IMR-90 (cell line): ENCODE data around the gene KIDINS220. TPM values are rescaled to one million over a fixed set of nuclear protein-coding genes. Genes with fewer than 3 reads are reported as not detected.

Source experiments
- ATAC-seq: fragments of 200-7000 bp; cut with Tn5 transposase; 2 replicates; pipeline ENCODE4 v1.9.1; 2020; ENCODE audit warnings: low read depth, mild to moderate bottlenecking, moderate library complexity
- BruUV-seq: library from RNA; stranded (reverse); fragments of 400-500 nt; replicated peaks from 2 replicates; lab custom pipeline; 2021; lab: Mats Ljungman, UMichigan
- CTCF ChIA-PET: fragments of 300-600 bp; formaldehyde crosslinking; extraction: SDS; loops from one replicate; lab custom pipeline; 2021; ENCODE audit warnings: antibody characterized with exemption; lab: Yijun Ruan, JAX
- POLR2A ChIA-PET: fragments of 300-600 bp; sonication (Branson Sonifier 250); formaldehyde crosslinking; loops from one replicate; lab custom pipeline; 2022; ENCODE audit warnings: antibody characterized with exemption; ENCODE audit not compliant: unreplicated experiment; lab: Charles Lee
- DNase-seq: peaks from one replicate; pipeline ENCODE4 v3.0.0; 2013
- H2AFZ ChIP-seq: replicated peaks from 2 replicates; pipeline ENCODE3; 2013; ENCODE audit warnings: low read length, mild to moderate bottlenecking; ENCODE audit not compliant: poor library complexity
- H2AK5ac ChIP-seq: 2 replicates; pipeline ENCODE4 v1.6.1; 2013; ENCODE audit warnings: low read depth, low read length, inconsistent platforms
- H2AK9ac ChIP-seq: replicated peaks from 2 replicates; pipeline ENCODE3; 2013; ENCODE audit warnings: mild to moderate bottlenecking, low read depth, low read length, moderate library complexity; ENCODE audit not compliant: poor library complexity
- H2BK120ac ChIP-seq: 2 replicates; pipeline ENCODE4 v1.6.1; 2013; ENCODE audit warnings: low read depth, low read length, inconsistent platforms
- H2BK15ac ChIP-seq: 3 replicates; pipeline ENCODE4 v1.6.1; 2013; ENCODE audit warnings: low read depth, low read length, inconsistent platforms
- H2BK20ac ChIP-seq: 2 replicates; pipeline ENCODE4 v1.6.1; 2013; ENCODE audit warnings: low read depth, mild to moderate bottlenecking, inconsistent platforms, low read length, moderate library complexity
- H2BK5ac ChIP-seq: 2 replicates; pipeline ENCODE4 v1.6.1; 2013; ENCODE audit warnings: mild to moderate bottlenecking, low read depth, low read length, inconsistent platforms; ENCODE audit not compliant: poor library complexity, severe bottlenecking
- H3K14ac ChIP-seq: replicated peaks from 2 replicates; pipeline ENCODE4 v1.6.1; 2013; ENCODE audit warnings: low read depth, low read length, inconsistent platforms
- H3K18ac ChIP-seq: 2 replicates; pipeline ENCODE4 v1.6.1; 2013; ENCODE audit warnings: low read depth, low read length, control low read depth
- H3K23ac ChIP-seq: 2 replicates; pipeline ENCODE4 v1.6.1; 2013; ENCODE audit warnings: low read depth, low read length, inconsistent platforms
- H3K27ac ChIP-seq: 2 replicates; pipeline ENCODE4 v1.5.1; 2013; ENCODE audit warnings: mild to moderate bottlenecking, control low read depth, low read length; ENCODE audit not compliant: insufficient read depth
- H3K27me3 ChIP-seq: 2 replicates; pipeline ENCODE4 v1.6.1; 2013; ENCODE audit warnings: low read length; ENCODE audit not compliant: control insufficient read depth, insufficient read depth
- H3K36me3 ChIP-seq: 2 replicates; pipeline ENCODE4 v1.6.1; 2013; ENCODE audit warnings: low read length, mixed read lengths; ENCODE audit not compliant: control insufficient read depth, insufficient read depth
- H3K4ac ChIP-seq: 2 replicates; pipeline ENCODE4 v1.6.1; 2013; ENCODE audit warnings: low read depth, low read length, inconsistent platforms
- H3K4me1 ChIP-seq: 2 replicates; pipeline ENCODE4 v1.6.1; 2013; ENCODE audit warnings: low read length, mixed read lengths; ENCODE audit not compliant: control insufficient read depth, insufficient read depth
- H3K4me2 ChIP-seq: 2 replicates; pipeline ENCODE4 v1.6.1; 2013; ENCODE audit warnings: low read depth, mild to moderate bottlenecking, control low read depth, low read length, moderate library complexity
- H3K4me3 ChIP-seq: 2 replicates; pipeline ENCODE4 v1.5.1; 2013; ENCODE audit warnings: low read depth, mild to moderate bottlenecking, control low read depth, low read length, moderate library complexity; ENCODE audit not compliant: insufficient read depth
- H3K56ac ChIP-seq: 2 replicates; pipeline ENCODE4 v1.6.1; 2013; ENCODE audit warnings: low read length, inconsistent platforms; ENCODE audit not compliant: insufficient read depth; ENCODE audit errors: extremely low read depth
- H3K79me1 ChIP-seq, 2 experiments: 2 replicates each; pipeline ENCODE4 v1.6.1; 2013; ENCODE audit warnings: low read length in 2 of 2, inconsistent platforms in 1 of 2, low read depth in 1 of 2
- H3K9ac ChIP-seq: 2 replicates; pipeline ENCODE4 v1.6.1; 2013; ENCODE audit warnings: low read depth, low read length, control low read depth
- H3K9me1 ChIP-seq: 2 replicates; pipeline ENCODE4 v1.6.1; 2013; ENCODE audit warnings: low read length, inconsistent platforms; ENCODE audit not compliant: insufficient read depth
- H3K9me3 ChIP-seq: 2 replicates; pipeline ENCODE4 v1.6.1; 2013; ENCODE audit warnings: low read length; ENCODE audit not compliant: control insufficient read depth, insufficient read depth
- H4K20me1 ChIP-seq: 2 replicates; pipeline ENCODE4 v1.6.1; 2013; ENCODE audit warnings: low read length, inconsistent platforms; ENCODE audit not compliant: insufficient read depth
- H4K5ac ChIP-seq: 2 replicates; pipeline ENCODE4 v1.6.1; 2013; ENCODE audit warnings: mild to moderate bottlenecking, low read depth, low read length, control low read depth
- H4K8ac ChIP-seq, 2 experiments: 2 replicates each; pipeline ENCODE4 v1.6.1; 2013; ENCODE audit warnings: low read depth in 2 of 2, low read length in 2 of 2, control low read depth in 1 of 2, inconsistent platforms in 1 of 2
- H4K91ac ChIP-seq: 2 replicates; pipeline ENCODE4 v1.6.1; 2013; ENCODE audit warnings: low read depth, low read length, inconsistent platforms; ENCODE audit not compliant: insufficient read depth
- BHLHE40 ChIP-seq: fragments of 150-350 bp; IDR thresholded peaks from 2 replicates; pipeline ENCODE4 v1.6.1; 2016; ENCODE audit warnings: mild to moderate bottlenecking, low read depth, low read length
- CEBPB ChIP-seq: IDR thresholded peaks from 2 replicates; pipeline ENCODE4 v1.6.1; 2012; ENCODE audit warnings: low read depth, low read length, improper control_type of control experiment
- CHD1 ChIP-seq: IDR thresholded peaks from 2 replicates; pipeline ENCODE4 v1.6.1; 2012; ENCODE audit warnings: low read depth, low read length, improper control_type of control experiment
- FOS ChIP-seq: fragments of 150-350 bp; IDR thresholded peaks from 2 replicates; pipeline ENCODE4 v1.6.1; 2016; ENCODE audit warnings: low read depth, low read length
- MAZ ChIP-seq: IDR thresholded peaks from 2 replicates; pipeline ENCODE4 v1.6.1; 2012; ENCODE audit warnings: low read depth, mild to moderate bottlenecking, low read length, improper control_type of control experiment, moderate library complexity, borderline replicate concordance
- MXI1 ChIP-seq: IDR thresholded peaks from 2 replicates; pipeline ENCODE4 v1.6.1; 2012; ENCODE audit warnings: low read depth, mild to moderate bottlenecking, low read length, moderate library complexity, borderline replicate concordance
- NFE2L2 ChIP-seq: fragments of 150-350 bp; IDR thresholded peaks from 2 replicates; pipeline ENCODE4 v1.6.1; 2016; ENCODE audit warnings: low read depth, mild to moderate bottlenecking, low read length
- POLR2A ChIP-seq: IDR thresholded peaks from 2 replicates; pipeline ENCODE4 v1.6.1; 2012; ENCODE audit warnings: mild to moderate bottlenecking, low read depth, low read length
- RAD21 ChIP-seq: IDR thresholded peaks from 2 replicates; pipeline ENCODE4 v1.6.1; 2012; ENCODE audit warnings: low read length, improper control_type of control experiment
- RCOR1 ChIP-seq: IDR thresholded peaks from 2 replicates; pipeline ENCODE4 v1.6.1; 2012; ENCODE audit warnings: mild to moderate bottlenecking, low read length, improper control_type of control experiment; ENCODE audit not compliant: insufficient replicate concordance
- RFX5 ChIP-seq: IDR thresholded peaks from 2 replicates; pipeline ENCODE4 v1.8.0; 2012; ENCODE audit warnings: low read depth, mild to moderate bottlenecking, low read length, moderate library complexity
- SMC3 ChIP-seq: fragments of 150-350 bp; IDR thresholded peaks from 2 replicates; pipeline ENCODE4 v1.6.1; 2016; ENCODE audit warnings: low read depth, mild to moderate bottlenecking, antibody characterized with exemption, low read length, moderate library complexity
- WGBS, 2 experiments: methylation state at CpG; one replicate each; pipeline versions ENCODE4 v1.1.5 to v1.1.7; 2013; ENCODE audit warnings: missing lambda C conversion rate in 2 of 2; ENCODE audit not compliant: insufficient read length in 1 of 2; ENCODE audit errors: extremely low coverage in 2 of 2; 5-methylcytosine and 5-hydroxymethylcytosine counted together
- dilution Hi-C: fragments of 300-500 bp; cut with HindIII; formaldehyde crosslinking; loops from one replicate; pipeline ENCODE4 v1.14.3; 2018; ENCODE audit warnings: low sequenced_read_pairs; ENCODE audit not compliant: unreplicated experiment
- in situ Hi-C: fragments of 300-500 bp; cut with MboI; formaldehyde crosslinking; loops from 3 replicates; pipeline ENCODE4 v1.14.3; 2019; ENCODE audit warnings: low sequenced_read_pairs, inconsistent platforms, mixed read lengths
- intact Hi-C: fragments of 100-400 bp; cut with micrococcal nuclease; formaldehyde crosslinking; loops from 2 replicates; pipeline ENCODE4 v1.10.0; 2022
- polyA plus RNA-seq, 3 experiments: library from polyadenylated mRNA; depleted of rRNA; stranded (reverse); fragments of >200 nt; gene quantifications; 2 replicates each; pipeline ENCODE4 v1.2.3, GENCODE V29; 2012; ENCODE audit warnings: low replicate concordance in 1 of 3
- total RNA-seq: library from RNA; depleted of rRNA; stranded (reverse); fragments of >200 nt; gene quantifications from 2 replicates; pipeline ENCODE4 v1.2.3, GENCODE V29; 2012
- TF ChIP-seq, protein P1 (sequence below): fragments of 150-350 bp; IDR thresholded peaks from 2 replicates; pipeline ENCODE4 v1.6.1; 2016; ENCODE audit warnings: low read depth, mild to moderate bottlenecking, low read length, moderate library complexity, borderline replicate concordance
- TF ChIP-seq, protein P2 (sequence below): fragments of 150-350 bp; IDR thresholded peaks from 2 replicates; pipeline ENCODE4 v1.6.1; 2017; ENCODE audit warnings: mild to moderate bottlenecking, antibody characterized with exemption, low read length, low read depth
- TF ChIP-seq, protein P3 (sequence below): conservative IDR thresholded peaks from 2 replicates; pipeline ENCODE4 v1.5.1; 2012; ENCODE audit warnings: mild to moderate bottlenecking, low read depth, low read length, improper control_type of control experiment

KIDINS220 gene
- total and polyA plus RNA-seq, 2 of the 4 experiments (the other 2 are of a cell fraction): 23.1 to 63.4 TPM

DNA sequence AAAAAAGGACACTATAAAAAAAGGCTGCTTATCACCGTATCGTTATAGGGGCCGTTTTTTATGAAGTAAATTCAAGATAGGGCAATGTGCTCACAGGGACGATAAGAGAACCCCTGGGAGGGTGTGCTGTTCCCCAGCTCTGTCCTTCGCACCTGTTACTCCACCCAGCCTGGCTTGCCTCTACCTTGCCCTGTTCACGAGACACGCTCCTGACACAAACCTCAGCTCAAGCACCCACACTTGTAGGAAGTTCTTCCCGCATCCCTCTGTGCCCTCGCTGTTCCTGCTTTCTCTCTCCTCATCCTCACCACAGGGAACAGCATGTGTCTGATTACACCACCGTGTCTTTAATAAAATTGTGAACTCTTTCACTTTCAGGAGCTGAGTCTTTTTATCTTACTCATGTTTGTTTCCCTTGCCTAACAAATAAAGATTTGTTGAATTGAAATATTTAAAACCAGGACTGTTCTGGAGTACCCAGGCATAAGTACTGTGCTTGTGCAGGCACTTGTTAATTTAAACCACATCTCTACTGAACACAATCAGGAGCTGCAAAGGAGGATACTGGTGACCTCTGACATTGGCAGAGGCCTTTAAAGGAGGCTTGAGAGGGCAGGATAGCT, 26.0 kb upstream of the KIDINS220 start:
- H3K56ac ChIP-seq: no peak overlapping the region
- intact Hi-C loops (no loop called here), dilution Hi-C loops (no loop called here), in situ Hi-C loops (loop anchor here (25.0 kb wide), 1 partner anchor 474 kb away; no protein-coding TSS in a partner anchor)
- no peaks in the 10 kb centered on the region for H3K79me1 ChIP-seq
- no peak overlapping the region for H3K4me2 ChIP-seq
- H4K20me1 ChIP-seq: no peaks in the 10 kb centered on the region
- no peak overlapping the region for H4K91ac ChIP-seq
- no peak overlapping the region for H2BK120ac ChIP-seq
- no peaks in the 10 kb centered on the region for H3K4me1 ChIP-seq
- H3K23ac ChIP-seq: no peak overlapping the region
- H3K27me3 ChIP-seq: no peaks in the 10 kb centered on the region
- H3K27ac ChIP-seq: no peak overlapping the region
- ChIA-PET POLR2A (no interaction called here), CTCF (interaction anchor here (1.6 kb wide), 1 partner anchor 10 kb away, joined by 5 read pairs; no protein-coding TSS in a partner anchor)
- no peak overlapping the region for H2BK20ac ChIP-seq
- no peak overlapping the region for H2AFZ ChIP-seq
- H3K4ac ChIP-seq: no peak overlapping the region
- H3K18ac ChIP-seq: no peak overlapping the region
- no peaks in the 10 kb centered on the region for H3K9me3 ChIP-seq
- H3K9me1 ChIP-seq: no peaks in the 10 kb centered on the region; the same call in 1 of the 2 replicates
- DNase-seq: no peak
- BruUV-seq: no TSS peak
- H2AK5ac ChIP-seq: no peak overlapping the region
- TF ChIP-seq, protein P1, sequence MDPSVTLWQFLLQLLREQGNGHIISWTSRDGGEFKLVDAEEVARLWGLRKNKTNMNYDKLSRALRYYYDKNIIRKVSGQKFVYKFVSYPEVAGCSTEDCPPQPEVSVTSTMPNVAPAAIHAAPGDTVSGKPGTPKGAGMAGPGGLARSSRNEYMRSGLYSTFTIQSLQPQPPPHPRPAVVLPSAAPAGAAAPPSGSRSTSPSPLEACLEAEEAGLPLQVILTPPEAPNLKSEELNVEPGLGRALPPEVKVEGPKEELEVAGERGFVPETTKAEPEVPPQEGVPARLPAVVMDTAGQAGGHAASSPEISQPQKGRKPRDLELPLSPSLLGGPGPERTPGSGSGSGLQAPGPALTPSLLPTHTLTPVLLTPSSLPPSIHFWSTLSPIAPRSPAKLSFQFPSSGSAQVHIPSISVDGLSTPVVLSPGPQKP: no peak
- TF ChIP-seq CHD1 (no peak), SMC3 (no peak), MAZ (no peak), POLR2A (no peak), RCOR1 (no peak), FOS (no peak), MXI1 (no peak), CEBPB (no peak), RAD21 (no peak), RFX5 (no peak), BHLHE40 (no peak), NFE2L2 (no peak)
- TF ChIP-seq, protein P2, sequence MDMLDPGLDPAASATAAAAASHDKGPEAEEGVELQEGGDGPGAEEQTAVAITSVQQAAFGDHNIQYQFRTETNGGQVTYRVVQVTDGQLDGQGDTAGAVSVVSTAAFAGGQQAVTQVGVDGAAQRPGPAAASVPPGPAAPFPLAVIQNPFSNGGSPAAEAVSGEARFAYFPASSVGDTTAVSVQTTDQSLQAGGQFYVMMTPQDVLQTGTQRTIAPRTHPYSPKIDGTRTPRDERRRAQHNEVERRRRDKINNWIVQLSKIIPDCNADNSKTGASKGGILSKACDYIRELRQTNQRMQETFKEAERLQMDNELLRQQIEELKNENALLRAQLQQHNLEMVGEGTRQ: no peak
- TF ChIP-seq, protein P3, sequence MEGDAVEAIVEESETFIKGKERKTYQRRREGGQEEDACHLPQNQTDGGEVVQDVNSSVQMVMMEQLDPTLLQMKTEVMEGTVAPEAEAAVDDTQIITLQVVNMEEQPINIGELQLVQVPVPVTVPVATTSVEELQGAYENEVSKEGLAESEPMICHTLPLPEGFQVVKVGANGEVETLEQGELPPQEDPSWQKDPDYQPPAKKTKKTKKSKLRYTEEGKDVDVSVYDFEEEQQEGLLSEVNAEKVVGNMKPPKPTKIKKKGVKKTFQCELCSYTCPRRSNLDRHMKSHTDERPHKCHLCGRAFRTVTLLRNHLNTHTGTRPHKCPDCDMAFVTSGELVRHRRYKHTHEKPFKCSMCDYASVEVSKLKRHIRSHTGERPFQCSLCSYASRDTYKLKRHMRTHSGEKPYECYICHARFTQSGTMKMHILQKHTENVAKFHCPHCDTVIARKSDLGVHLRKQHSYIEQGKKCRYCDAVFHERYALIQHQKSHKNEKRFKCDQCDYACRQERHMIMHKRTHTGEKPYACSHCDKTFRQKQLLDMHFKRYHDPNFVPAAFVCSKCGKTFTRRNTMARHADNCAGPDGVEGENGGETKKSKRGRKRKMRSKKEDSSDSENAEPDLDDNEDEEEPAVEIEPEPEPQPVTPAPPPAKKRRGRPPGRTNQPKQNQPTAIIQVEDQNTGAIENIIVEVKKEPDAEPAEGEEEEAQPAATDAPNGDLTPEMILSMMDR: no peak
- no peak overlapping the region for H2BK5ac ChIP-seq
- no peak overlapping the region for H3K4me3 ChIP-seq
- WGBS, 2 experiments: 87% methylated on average over 3 of the region's 10 CpGs; no CpG with 5 or more reads in 1 of the 2 experiments
- no peak overlapping the region for H4K8ac ChIP-seq
- H3K14ac ChIP-seq: no peak overlapping the region
- no peak overlapping the region for H2AK9ac ChIP-seq
- no peak for ATAC-seq
- H4K5ac ChIP-seq: no peak overlapping the region
- H2BK15ac ChIP-seq: no peak overlapping the region
- H3K36me3 ChIP-seq: peaks cover 15% of the 10 kb centered on the region
- no peak overlapping the region for H3K9ac ChIP-seq
